Stomach (tissue), 4 donors: ENCODE results near the gene TMPRSS15.

Experiments used
- CTCF ChIP-seq, 7 experiments: fragments of 450-650 bp in 4 of 7; fragments of 200-600 bp in 3 of 7; sonication (generic) in 3 of 7; IDR thresholded peaks; one replicate each; pipeline ENCODE4 v1.5.1; 2016 to 2019; ENCODE audit warnings: antibody characterized with exemption in 7 of 7, control low read depth in 2 of 7, mild to moderate bottlenecking in 1 of 7
- EP300 ChIP-seq: sonication (generic); formaldehyde crosslinking; IDR thresholded peaks from one replicate; pipeline ENCODE4 v1.6.1; 2017; ENCODE audit warnings: antibody characterized with exemption
- POLR2A ChIP-seq, 4 donors: fragments of 450-650 bp; IDR thresholded peaks; one replicate each; pipeline ENCODE4 v1.6.1; 2016; ENCODE audit warnings: antibody characterized with exemption in 4 of 4, control low read depth in 2 of 4, mild to moderate bottlenecking in 1 of 4, moderate library complexity in 1 of 4

DNA sequence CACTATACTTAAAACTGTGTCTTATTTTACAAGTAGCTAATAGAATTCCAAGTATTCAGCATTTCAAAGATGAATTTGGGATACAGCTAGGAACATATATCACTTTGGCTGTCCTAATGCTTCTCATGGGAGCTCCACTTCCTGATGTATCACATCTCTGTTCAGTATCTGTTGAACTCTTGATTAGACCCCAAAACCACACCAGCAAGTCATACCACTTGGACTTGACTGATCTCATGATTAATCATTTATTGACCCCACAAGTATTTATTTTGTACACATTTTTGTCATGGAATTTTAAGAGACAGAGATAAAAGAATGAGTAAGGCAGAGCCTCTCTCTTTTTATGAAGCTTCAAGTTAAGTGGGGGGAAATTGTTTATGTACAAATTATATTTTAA is 30.0 kb downstream of the TMPRSS15 start:
- TF ChIP-seq CTCF (IDR thresholded peaks at IDR 0.05): no peak
- no peak for TF ChIP-seq EP300
- no peak for TF ChIP-seq POLR2A (IDR thresholded peaks at IDR 0.05)
